ENCODE measurements around the gene SNX27.
"Not testable (repeated sequence)": the region's sequence is repeated elsewhere in the genome, so short reads cannot be mapped to it uniquely, and the experiment has no call there.

The SNX27 gene

DNA sequence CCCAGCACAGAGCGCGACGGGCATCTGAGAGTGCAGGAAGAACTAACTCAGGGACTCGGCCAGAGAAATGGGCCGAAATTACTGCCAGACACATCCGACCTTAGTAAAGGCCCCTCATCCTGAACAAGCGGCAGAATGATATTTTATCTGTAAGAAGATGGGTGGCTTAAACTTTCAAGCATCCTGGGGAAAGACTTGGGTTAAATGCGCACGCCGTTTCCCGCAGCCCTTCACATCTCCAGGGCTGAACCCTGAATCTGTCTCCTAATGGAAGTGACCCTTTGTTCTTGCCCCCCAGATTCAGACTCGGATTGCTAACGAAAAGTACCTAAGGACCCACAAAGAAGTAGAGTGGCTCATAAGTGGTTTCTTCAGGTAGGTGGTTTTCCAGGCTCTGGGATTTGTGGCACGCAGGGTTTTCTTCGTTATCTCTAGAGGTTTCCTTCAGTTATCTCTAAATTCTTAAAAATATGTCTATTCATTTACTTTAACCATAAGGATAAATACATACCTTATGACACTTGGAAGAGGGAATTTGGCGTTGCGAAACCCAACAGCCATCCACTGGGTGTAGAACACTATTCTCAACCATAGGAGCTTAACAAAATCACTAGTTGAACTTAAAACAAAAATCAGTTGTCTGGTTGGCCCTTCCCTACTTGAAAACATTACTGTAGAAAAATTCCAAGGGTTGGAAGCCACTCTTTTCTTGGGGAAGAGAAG, 110.1 kb downstream of the SNX27 start:
- no peak for DNase-seq (ENCODE audit: low read depth in 2 of 2)

DNA sequence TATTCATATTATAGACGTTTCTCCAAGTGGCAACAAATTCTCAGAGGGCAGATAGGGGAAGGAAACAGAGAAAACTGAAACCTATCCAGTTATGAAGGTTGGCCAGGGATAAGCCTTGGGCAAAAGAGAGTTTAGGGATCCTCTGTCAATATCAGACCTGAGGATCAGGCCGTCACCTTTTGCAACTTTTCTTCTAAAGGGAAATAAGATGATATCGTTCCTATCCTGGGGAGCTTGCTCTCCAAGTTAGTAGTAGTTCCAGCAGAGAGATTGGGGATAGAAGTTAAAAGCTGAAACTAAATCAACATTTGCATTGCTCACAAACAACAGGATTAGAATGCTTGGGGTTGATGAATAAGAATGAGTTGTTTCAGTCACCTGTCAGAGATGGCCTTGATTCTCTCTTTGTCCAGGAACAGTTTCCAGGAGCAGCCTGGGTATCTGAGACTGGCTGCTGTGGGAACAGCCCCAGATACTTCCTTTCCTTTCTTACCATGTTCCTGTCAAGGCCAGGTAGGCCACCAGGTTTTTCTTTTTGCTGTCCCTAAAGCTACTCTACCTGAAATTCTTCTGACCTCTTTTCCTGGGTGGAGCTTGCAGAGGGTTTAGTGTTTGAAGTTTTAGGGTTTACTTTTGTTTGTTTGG, 112.0 kb downstream of the SNX27 start:
- no peak for DNase-seq (ENCODE audit: low read depth in 2 of 2)

GRCh38 chr1:151728151-151729054, 116.6 kb downstream of the SNX27 start:
- peak; percentile 23 to 24 for DNase-seq (ENCODE audit: low read depth in 2 of 2)

- DNase-seq (ENCODE audit: low read depth in 2 of 2), result no peak
Measured at GRCh38 chr1:151729157-151729965, 117.5 kb downstream of the SNX27 start.

DNA sequence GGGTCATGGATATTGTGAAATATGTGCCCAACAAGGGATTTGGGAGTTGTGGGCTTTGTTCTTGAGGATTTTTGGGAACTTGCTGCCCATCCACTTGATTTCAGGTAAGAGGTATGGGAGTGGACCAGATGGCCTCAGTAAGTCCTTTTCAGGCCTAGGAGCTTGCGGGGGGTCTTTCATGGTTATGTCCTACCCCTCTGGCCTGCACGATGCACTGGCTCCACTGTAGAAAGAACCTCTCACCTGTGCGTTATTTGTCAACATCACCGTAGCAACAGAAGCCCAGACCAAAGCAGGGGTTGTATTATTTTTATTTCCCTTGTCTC, 118.1 kb downstream of the SNX27 start:
- DNase-seq (ENCODE audit: low read depth in 2 of 2), result no peak

GRCh38 chr1:151733126-151733525, 121.3 kb downstream of the SNX27 start:
- no peak for DNase-seq (ENCODE audit: low read depth in 2 of 2)

DNA sequence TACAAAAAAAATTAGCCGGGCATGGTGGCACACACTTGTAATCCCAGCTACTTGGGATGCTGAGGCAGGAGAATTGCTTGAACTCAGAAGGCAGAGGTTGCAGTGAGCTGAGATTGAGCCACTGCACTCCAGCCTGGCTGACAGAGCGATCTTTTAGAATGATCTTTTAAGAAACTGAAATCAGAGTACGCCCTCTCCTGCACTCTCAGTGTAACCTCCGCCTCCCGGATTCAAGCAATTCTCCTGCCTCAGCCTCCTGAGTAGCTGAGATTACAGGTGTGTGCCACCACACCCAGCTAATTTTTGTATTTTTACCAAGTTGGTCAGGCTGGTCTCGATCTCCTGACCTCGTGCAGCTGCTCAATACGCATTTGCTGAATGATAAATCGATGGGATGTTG, 122.1 kb downstream of the SNX27 start:
- not testable (repeated sequence) for DNase-seq (ENCODE audit: low read depth in 2 of 2)

DNA sequence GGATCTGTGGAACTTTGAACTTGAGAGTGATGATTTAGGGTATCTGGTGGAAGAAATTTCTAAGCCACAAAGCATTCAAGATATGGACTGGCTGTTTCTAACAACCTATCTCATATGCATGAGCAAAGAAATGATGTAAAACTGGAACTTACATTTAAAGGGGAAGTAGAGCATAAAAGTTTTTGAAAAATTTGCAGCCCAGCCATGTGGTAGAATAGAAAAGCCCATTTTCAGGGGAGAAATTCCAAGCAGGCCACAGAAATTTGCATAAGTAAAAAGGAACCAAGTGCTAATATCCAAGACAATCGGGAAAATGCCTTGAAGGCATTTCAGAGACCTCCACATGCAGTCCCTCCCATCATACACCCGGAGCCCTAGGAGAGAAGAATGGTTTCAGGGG, 125.2 kb downstream of the SNX27 start:
- no peak for DNase-seq (ENCODE audit: low read depth in 2 of 2)

DNA sequence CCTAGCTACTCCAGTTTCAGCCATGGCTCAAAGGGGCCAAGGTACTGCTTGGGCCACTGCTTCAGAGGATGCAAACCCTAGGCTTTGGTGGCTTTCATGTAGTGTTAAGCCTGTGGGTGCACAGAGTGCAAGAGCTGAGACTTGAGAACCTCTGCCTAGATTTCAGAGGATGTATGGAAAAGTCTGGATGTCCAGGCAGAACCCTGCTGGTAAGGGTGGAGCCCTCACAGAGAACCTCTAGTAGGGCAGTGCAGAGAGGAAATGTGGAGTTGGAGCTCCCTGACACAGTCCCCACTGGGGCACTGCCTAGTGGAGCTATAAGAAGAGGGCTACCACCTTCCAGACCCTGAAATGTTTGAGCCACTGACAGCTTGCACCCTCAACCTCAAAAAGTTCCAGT, 125.6 kb downstream of the SNX27 start:
- no peak for DNase-seq (ENCODE audit: low read depth in 2 of 2)

GRCh38 chr1:151739590-151740355, 127.9 kb downstream of the SNX27 start:
- no peak for DNase-seq (ENCODE audit: low read depth in 2 of 2)

DNA sequence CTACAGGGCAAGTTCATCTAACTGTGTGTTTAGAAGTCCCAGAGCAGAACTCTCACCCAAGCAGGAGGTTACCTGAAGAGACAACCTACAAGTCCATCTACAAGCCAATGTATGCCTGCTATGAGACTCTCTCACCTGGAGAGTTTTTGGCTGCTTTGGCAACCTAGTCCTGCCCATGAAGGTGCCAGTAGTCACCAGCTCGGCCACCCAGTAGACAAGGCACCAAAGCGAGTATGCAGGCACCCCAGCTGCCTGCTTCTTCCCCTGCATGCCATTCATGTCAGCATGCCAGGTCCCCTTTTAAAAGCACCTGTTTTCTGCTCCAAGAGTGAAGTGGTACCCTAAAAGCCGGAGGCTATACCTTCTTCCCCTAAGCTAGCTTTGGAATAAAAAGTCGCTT, 129.7 kb downstream of the SNX27 start:
- no peak for DNase-seq (ENCODE audit: low read depth in 2 of 2)
